ENCODE data around the gene TMEM178B. TPM values are rescaled to one million over a fixed set of nuclear protein-coding genes. Genes with fewer than 3 reads are reported as not detected.

TMEM178B gene
- polyA plus RNA-seq, 1 donor from 2014 or later: 40.7 TPM

- no peaks in the 10 kb centered on the region for H3K9me2 ChIP-seq (ENCODE audit: insufficient read depth, low read length)
- no peak for TF ChIP-seq EZH2 (IDR thresholded peaks at IDR 0.05; ENCODE audit: borderline replicate concordance, insufficient read depth, low read length, poor library complexity, severe bottlenecking)
- no peak for TF ChIP-seq RAD21 (conservative IDR thresholded peaks at IDR 0.05)
- TF ChIP-seq REST (IDR thresholded peaks at IDR 0.05; ENCODE audit: borderline replicate concordance): no peak
- no peak for TF ChIP-seq CTCF (IDR thresholded peaks at IDR 0.05; ENCODE audit: poor library complexity, severe bottlenecking)
- TF ChIP-seq EP300 (conservative IDR thresholded peaks at IDR 0.05; ENCODE audit: poor library complexity, severe bottlenecking): no peak
- no peak for TF ChIP-seq SMC3 (conservative IDR thresholded peaks at IDR 0.05; ENCODE audit: poor library complexity)
- TF ChIP-seq TAF1 (IDR thresholded peaks at IDR 0.05; ENCODE audit: low read depth): no peak
- no peak for TF ChIP-seq POLR2AphosphoS5 (IDR thresholded peaks at IDR 0.05)
- TF ChIP-seq MXI1 (conservative IDR thresholded peaks at IDR 0.05; ENCODE audit: poor library complexity, severe bottlenecking): no peak
- H3K27me3 ChIP-seq (ENCODE audit: insufficient read depth, low read depth, low read length): no peaks in the 10 kb centered on the region
- H3K4me2 ChIP-seq (ENCODE audit: low read length): no peak overlapping the region
- H4K20me1 ChIP-seq (ENCODE audit: insufficient read depth): no peaks in the 10 kb centered on the region
- H2AFZ ChIP-seq (ENCODE audit: low read depth, low read length): no peak overlapping the region
- H3K9ac ChIP-seq (ENCODE audit: low read length): no peak overlapping the region
- H3K9me3 ChIP-seq (ENCODE audit: low read length): no peaks in the 10 kb centered on the region
- peaks cover 4% of the 10 kb centered on the region for H3K79me2 ChIP-seq (replicated peaks; ENCODE audit: insufficient read depth, low read length)
- no peaks in the 10 kb centered on the region for H3F3A ChIP-seq (ENCODE audit: insufficient read depth, low read length, poor library complexity, severe bottlenecking)
- H3K4me3 ChIP-seq (ENCODE audit: low read length): no peak overlapping the region
- H3K36me3 ChIP-seq (ENCODE audit: insufficient read depth, low read length): no peaks in the 10 kb centered on the region
- H3K27ac ChIP-seq (ENCODE audit: low read length): no peak overlapping the region
Measured at GRCh38 chr7:141370178-141370577, 296.3 kb downstream of the TMEM178B start.

GRCh38 chr7:141370650-141371049 lies 296.8 kb downstream of the TMEM178B start:
- no peak overlapping the region for H3K4me3 ChIP-seq (ENCODE audit: low read length)
- H3F3A ChIP-seq (ENCODE audit: insufficient read depth, low read length, poor library complexity, severe bottlenecking): no peaks in the 10 kb centered on the region
- no peak overlapping the region for H3K27ac ChIP-seq (ENCODE audit: low read length)
- no peak overlapping the region for H2AFZ ChIP-seq (ENCODE audit: low read depth, low read length)
- no peak overlapping the region for H3K9ac ChIP-seq (ENCODE audit: low read length)
- TF ChIP-seq POLR2AphosphoS5 (IDR thresholded peaks at IDR 0.05) (no peak), TAF1 (IDR thresholded peaks at IDR 0.05; ENCODE audit: low read depth) (no peak), CTCF (IDR thresholded peaks at IDR 0.05; ENCODE audit: poor library complexity, severe bottlenecking) (no peak), SMC3 (conservative IDR thresholded peaks at IDR 0.05; ENCODE audit: poor library complexity) (no peak), MXI1 (conservative IDR thresholded peaks at IDR 0.05; ENCODE audit: poor library complexity, severe bottlenecking) (no peak)
- H4K20me1 ChIP-seq (ENCODE audit: insufficient read depth): no peaks in the 10 kb centered on the region
- peaks cover 3% of the 10 kb centered on the region for H3K79me2 ChIP-seq (replicated peaks; ENCODE audit: insufficient read depth, low read length)
- no peaks in the 10 kb centered on the region for H3K36me3 ChIP-seq (ENCODE audit: insufficient read depth, low read length)
- H3K4me2 ChIP-seq (ENCODE audit: low read length): no peak overlapping the region
- no peaks in the 10 kb centered on the region for H3K27me3 ChIP-seq (ENCODE audit: insufficient read depth, low read depth, low read length)
- no peaks in the 10 kb centered on the region for H3K9me2 ChIP-seq (ENCODE audit: insufficient read depth, low read length)
- H3K9me3 ChIP-seq (ENCODE audit: low read length): no peaks in the 10 kb centered on the region

Data from neural cell (in vitro differentiated cells).